Endodermal cell (in vitro differentiated cells): ENCODE measurements around the gene KIF12. TPM values are rescaled to one million over a fixed set of nuclear protein-coding genes. Genes with fewer than 3 reads are reported as not detected.

ENCODE experiments used
- DNase-seq: peaks from one replicate; pipeline ENCODE4 v3.0.0-alpha.2; 2017
- H3K27ac ChIP-seq: 2 replicates; pipeline ENCODE4 v1.5.1; 2013; ENCODE audit warnings: mild to moderate bottlenecking, low read depth, low read length, moderate library complexity
- H3K27me3 ChIP-seq: 2 replicates; pipeline ENCODE4 v1.6.1; 2013; ENCODE audit warnings: mild to moderate bottlenecking, low read length, moderate library complexity; ENCODE audit not compliant: insufficient read depth, control insufficient read depth, poor library complexity, severe bottlenecking
- H3K36me3 ChIP-seq: 2 replicates; pipeline ENCODE4 v1.7.0; 2013; ENCODE audit warnings: mild to moderate bottlenecking, low read length, moderate library complexity; ENCODE audit not compliant: control insufficient read depth, insufficient read depth
- H3K4me1 ChIP-seq: one replicate; pipeline ENCODE4 v1.7.0; 2013; ENCODE audit warnings: low read length; ENCODE audit not compliant: control insufficient read depth, insufficient read depth
- H3K4me3 ChIP-seq: 2 replicates; pipeline ENCODE4 v1.5.1; 2013; ENCODE audit warnings: mild to moderate bottlenecking, low read length, moderate library complexity
- H3K9ac ChIP-seq: 2 replicates; pipeline ENCODE4 v1.6.1; 2013; ENCODE audit warnings: mild to moderate bottlenecking, low read length, moderate library complexity; ENCODE audit not compliant: poor library complexity, severe bottlenecking; ENCODE audit errors: extremely low read depth
- H3K9me3 ChIP-seq: 2 replicates; pipeline ENCODE4 v1.6.1; 2013; ENCODE audit warnings: mild to moderate bottlenecking, low read length, moderate library complexity; ENCODE audit not compliant: control insufficient read depth
- H3K27ac Mint-ChIP-seq: 2 replicates; pipeline ENCODE4 v1.8.0; 2020; ENCODE audit warnings: mixed read lengths
- H3K27me3 Mint-ChIP-seq: 2 replicates; pipeline ENCODE4 v1.8.0; 2021; ENCODE audit warnings: mild to moderate bottlenecking, mixed read lengths; ENCODE audit not compliant: insufficient read depth
- H3K36me3 Mint-ChIP-seq: 2 replicates; pipeline ENCODE4 v1.8.0; 2020; ENCODE audit warnings: low read depth, mixed read lengths
- H3K4me1 Mint-ChIP-seq: 2 replicates; pipeline ENCODE4 v1.8.0; 2020; ENCODE audit warnings: mixed read lengths
- H3K4me3 Mint-ChIP-seq: 2 replicates; pipeline ENCODE4 v1.8.0; 2020; ENCODE audit warnings: mild to moderate bottlenecking, moderate library complexity, mixed read lengths
- H3K9me3 Mint-ChIP-seq: 2 replicates; pipeline ENCODE4 v1.8.0; 2020; ENCODE audit warnings: mild to moderate bottlenecking, mixed read lengths
- CTCF ChIP-seq: fragments of 200-600 bp; sonication (generic); conservative IDR thresholded peaks from 2 replicates; pipeline ENCODE4 v1.5.0; 2021; ENCODE audit warnings: antibody characterized with exemption, mild to moderate bottlenecking
- WGBS, 2 experiments: methylation state at CpG; one replicate each; pipeline versions ENCODE4 v1.1.5 to v1.1.7; 2013; ENCODE audit warnings: missing lambda C conversion rate in 2 of 2, mixed read lengths in 1 of 2; ENCODE audit not compliant: insufficient coverage in 1 of 2, insufficient read length in 1 of 2; 5-methylcytosine and 5-hydroxymethylcytosine counted together
- total RNA-seq, 2 donors: library from RNA; stranded (reverse); fragmentation: NEBNext Ultra II Directional in 1 of 2; extraction: Animal tissue kit (Norgen Biotek cat#: 25700) in 1 of 2; gene quantifications; 2 replicates in 1 of 2; 3 replicates in 1 of 2; pipeline ENCODE4 v1.2.1, GENCODE V29; 2021

Gene KIF12
- total RNA-seq, 2 donors from 2014 or later: 11.4 to 16.3 TPM

DNA sequence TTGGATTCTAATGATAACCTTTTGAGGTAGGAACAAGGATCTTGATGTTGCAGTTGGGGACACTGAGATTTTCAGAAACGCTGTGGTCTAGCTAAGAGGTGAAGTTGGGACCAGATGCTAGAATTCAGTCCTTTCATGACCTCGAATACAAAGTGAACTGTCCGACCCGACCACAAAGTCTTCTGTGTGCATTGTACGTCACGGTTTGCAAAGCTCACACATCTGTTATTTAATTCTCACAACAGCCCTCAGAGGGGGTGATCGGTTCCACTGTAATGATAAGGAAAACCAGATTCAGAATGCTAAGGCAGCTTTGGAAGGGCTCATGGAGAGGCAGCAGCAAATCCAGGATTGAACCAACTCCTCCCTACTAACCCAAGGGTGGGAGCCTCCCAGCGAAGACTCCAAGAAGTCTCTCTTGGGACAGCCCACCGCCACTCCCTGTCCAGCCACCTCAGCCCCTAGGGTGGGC is 16.6 kb upstream of the KIF12 start:
- H3K4me3 Mint-ChIP-seq: no peak overlapping the region
- H3K9me3 Mint-ChIP-seq: no peaks in the 10 kb centered on the region
- 96 to 98% methylated on average over 7 to 9 of the region's 9 CpGs for WGBS, 2 experiments
- no peak for TF ChIP-seq CTCF
- peaks cover 28% of the 10 kb centered on the region for H3K4me1 Mint-ChIP-seq
- Histone ChIP-seq H3K27ac (no peak overlapping the region), H3K9ac (no peak overlapping the region), H3K4me3 (no peak overlapping the region), H3K4me1 (peaks cover 2% of the 10 kb centered on the region), H3K27me3 (peaks cover 13% of the 10 kb centered on the region), H3K36me3 (no peaks in the 10 kb centered on the region), H3K9me3 (no peaks in the 10 kb centered on the region)
- DNase-seq: no peak
- peaks cover 31% of the 10 kb centered on the region for H3K27me3 Mint-ChIP-seq
- H3K27ac Mint-ChIP-seq: no peak overlapping the region
- no peaks in the 10 kb centered on the region for H3K36me3 Mint-ChIP-seq

DNA sequence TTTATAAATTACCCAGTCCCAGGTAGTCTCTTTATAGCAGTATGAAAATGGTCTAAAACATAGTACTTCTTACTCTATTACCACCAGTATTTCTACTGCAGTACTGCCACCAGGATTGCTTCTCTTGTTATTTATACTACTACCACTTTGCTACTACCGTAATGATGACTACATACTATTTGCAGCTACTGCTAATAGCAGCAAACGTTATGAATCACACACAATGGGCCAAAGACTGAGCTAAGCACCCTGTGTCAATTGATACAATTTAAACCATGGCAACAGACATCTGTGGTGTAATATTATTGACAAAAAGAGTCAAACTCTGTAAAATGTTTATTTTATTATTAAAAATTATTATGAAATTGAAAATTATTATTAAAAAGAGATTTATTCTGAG is 15.3 kb upstream of the KIF12 start:
- H3K9me3 Mint-ChIP-seq: no peaks in the 10 kb centered on the region
- Histone ChIP-seq H3K27me3 (peaks cover 16% of the 10 kb centered on the region), H3K36me3 (no peaks in the 10 kb centered on the region), H3K9ac (no peak overlapping the region), H3K4me3 (no peak overlapping the region), H3K4me1 (peaks cover 2% of the 10 kb centered on the region), H3K9me3 (no peaks in the 10 kb centered on the region), H3K27ac (no peak overlapping the region)
- H3K27me3 Mint-ChIP-seq: peaks cover 42% of the 10 kb centered on the region
- 59 to 83% methylated on average over 2 of the region's 2 CpGs for WGBS, 2 experiments
- H3K4me1 Mint-ChIP-seq: peaks cover 21% of the 10 kb centered on the region
- TF ChIP-seq CTCF: no peak
- no peak overlapping the region for H3K4me3 Mint-ChIP-seq
- no peaks in the 10 kb centered on the region for H3K36me3 Mint-ChIP-seq
- H3K27ac Mint-ChIP-seq: no peak overlapping the region
- no peak for DNase-seq

GRCh38 chr9:114112778-114113584 is 13.9 kb upstream of the KIF12 start:
- H3K4me1 Mint-ChIP-seq: peaks cover 13% of the 10 kb centered on the region
- H3K36me3 ChIP-seq: no peaks in the 10 kb centered on the region
- no peak overlapping the region for H3K27ac Mint-ChIP-seq

More at GRCh38 chr9:114112778-114113584, 13.9 kb upstream of the KIF12 start:
- peaks cover 21% of the 10 kb centered on the region for H3K27me3 ChIP-seq
- H3K4me1 ChIP-seq: peaks cover 2% of the 10 kb centered on the region
- H3K9ac ChIP-seq: no peak overlapping the region
- H3K36me3 Mint-ChIP-seq: no peaks in the 10 kb centered on the region
- H3K4me3 ChIP-seq: no peak overlapping the region
- peak; percentile 33 for DNase-seq
- H3K4me3 Mint-ChIP-seq: no peak overlapping the region
- H3K9me3 Mint-ChIP-seq: no peaks in the 10 kb centered on the region
- no peak for TF ChIP-seq CTCF
- 85 to 86% methylated on average over 10 of the region's 10 CpGs for WGBS, 2 experiments
- no peaks in the 10 kb centered on the region for H3K9me3 ChIP-seq
- H3K27ac ChIP-seq: no peak overlapping the region
- peaks cover 49% of the 10 kb centered on the region for H3K27me3 Mint-ChIP-seq
